HepG2 (cell line): ENCODE data around the gene CACNA1D. TPM values are rescaled to one million over a fixed set of nuclear protein-coding genes. Genes with fewer than 3 reads are reported as not detected.

ENCODE experiments used
- BCL3 ChIP-seq: sonication (generic); formaldehyde crosslinking; IDR thresholded peaks from 2 replicates; pipeline ENCODE4 v1.5.1; 2020; ENCODE audit warnings: mild to moderate bottlenecking, missing genetic modification reagents, moderate library complexity
- BCL6 ChIP-seq: IDR thresholded peaks from 2 replicates; pipeline ENCODE4 v1.6.1; 2016; ENCODE audit warnings: missing genetic modification reagents, missing compliant biosample characterization
- BHLHE40 ChIP-seq: IDR thresholded peaks from 2 replicates; pipeline ENCODE4 v1.6.1; 2011; ENCODE audit warnings: low read length, improper control_type of control experiment
- ESRRA ChIP-seq: sonication (generic); formaldehyde crosslinking; IDR thresholded peaks from 2 replicates; pipeline ENCODE4 v1.5.1; 2020; ENCODE audit warnings: mild to moderate bottlenecking, low read depth, missing genetic modification reagents
- FOXK2 ChIP-seq: fragments of 450-650 bp; IDR thresholded peaks from 2 replicates; pipeline ENCODE4 v1.6.1; 2016
- GFI1 ChIP-seq: sonication (generic); formaldehyde crosslinking; IDR thresholded peaks from 2 replicates; pipeline ENCODE4 v1.5.0; 2020; ENCODE audit warnings: missing genetic modification reagents, mild to moderate bottlenecking, borderline replicate concordance
- HOXA3 ChIP-seq: sonication (generic); formaldehyde crosslinking; IDR thresholded peaks from 2 replicates; pipeline ENCODE4 v1.5.0; 2020; ENCODE audit warnings: missing genetic modification reagents
- MED1 ChIP-seq: sonication (generic); formaldehyde crosslinking; IDR thresholded peaks from 2 replicates; pipeline ENCODE4 v1.4.0; 2020; ENCODE audit warnings: missing genetic modification reagents
- SKI ChIP-seq: fragments of 450-650 bp; IDR thresholded peaks from one replicate; pipeline ENCODE4 v1.6.1; 2018; ENCODE audit warnings: mild to moderate bottlenecking; ENCODE audit not compliant: partially characterized antibody
- SPEN ChIP-seq: sonication (generic); formaldehyde crosslinking; IDR thresholded peaks from 2 replicates; pipeline ENCODE4 v1.5.1; 2020; ENCODE audit warnings: low read depth, mild to moderate bottlenecking, missing genetic modification reagents
- ZBTB20 ChIP-seq: sonication (generic); formaldehyde crosslinking; IDR thresholded peaks from 2 replicates; pipeline ENCODE4 v1.8.1; 2023; ENCODE audit warnings: missing genetic modification reagents, low read depth, mild to moderate bottlenecking, borderline replicate concordance
- ZC3H4 ChIP-seq: sonication (generic); formaldehyde crosslinking; IDR thresholded peaks from 2 replicates; pipeline ENCODE4 v1.4.0; 2020; ENCODE audit warnings: missing genetic modification reagents, borderline replicate concordance
- ZNF761 ChIP-seq: sonication (generic); formaldehyde crosslinking; conservative IDR thresholded peaks from 2 replicates; pipeline ENCODE4 v1.4.0; 2020; ENCODE audit warnings: mild to moderate bottlenecking, missing genetic modification reagents
- ZUFSP ChIP-seq: sonication (generic); formaldehyde crosslinking; IDR thresholded peaks from 2 replicates; pipeline ENCODE4 v1.9.0; 2021; ENCODE audit warnings: missing genetic modification reagents, mild to moderate bottlenecking, borderline replicate concordance
- polyA plus RNA-seq, 8 experiments: library from polyadenylated mRNA; depleted of rRNA in 3 of 8; stranded (reverse) in 7 of 8; unstranded in 1 of 8; fragments of >200 nt; fragmentation: Illumina TruSeq in 4 of 8; extraction: Trizol in 4 of 8; gene quantifications; 2 replicates each; pipeline versions ENCODE4 v1.2.1 to v1.2.3, GENCODE V29; 2011 to 2016; ENCODE audit warnings: low read depth in 4 of 8, missing spikeins in 1 of 8, mixed read lengths in 1 of 8; ENCODE audit not compliant: insufficient read depth in 1 of 8
- total RNA-seq, 5 experiments: library from RNA; depleted of rRNA; stranded (reverse); fragments of >200 nt; fragmentation: Illumina TruSeq; extraction: Trizol; gene quantifications; 2 replicates each; pipeline ENCODE4 v1.2.3, GENCODE V29; 2016; ENCODE audit warnings: low read depth in 1 of 5
- TF ChIP-seq, protein P1 (sequence below): IDR thresholded peaks from 2 replicates; pipeline ENCODE4 v1.6.1; 2012; ENCODE audit warnings: low read depth, low read length, improper control_type of control experiment
- TF ChIP-seq, protein P2 (sequence below): sonication (generic); formaldehyde crosslinking; IDR thresholded peaks from 2 replicates; pipeline ENCODE4 v1.4.0; 2020; ENCODE audit warnings: missing genetic modification reagents

The CACNA1D gene
- total and polyA plus RNA-seq, 2 of the 13 experiments (the other 11 are each of a cell fraction or from before 2014, with no cell fraction given), result 0.26 to 0.38 TPM

- TF ChIP-seq, protein P1, sequence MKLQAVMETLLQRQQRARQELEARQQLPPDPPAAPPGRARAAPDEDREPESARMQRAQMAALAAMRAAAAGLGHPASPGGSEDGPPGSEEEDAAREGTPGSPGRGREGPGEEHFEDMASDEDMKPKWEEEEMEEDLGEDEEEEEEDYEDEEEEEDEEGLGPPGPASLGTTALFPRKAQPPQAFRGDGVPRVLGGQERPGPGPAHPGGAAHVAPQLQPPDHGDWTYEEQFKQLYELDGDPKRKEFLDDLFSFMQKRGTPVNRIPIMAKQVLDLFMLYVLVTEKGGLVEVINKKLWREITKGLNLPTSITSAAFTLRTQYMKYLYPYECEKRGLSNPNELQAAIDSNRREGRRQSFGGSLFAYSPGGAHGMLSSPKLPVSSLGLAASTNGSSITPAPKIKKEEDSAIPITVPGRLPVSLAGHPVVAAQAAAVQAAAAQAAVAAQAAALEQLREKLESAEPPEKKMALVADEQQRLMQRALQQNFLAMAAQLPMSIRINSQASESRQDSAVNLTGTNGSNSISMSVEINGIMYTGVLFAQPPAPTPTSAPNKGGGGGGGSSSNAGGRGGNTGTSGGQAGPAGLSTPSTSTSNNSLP, result peak; percentile 89
- TF ChIP-seq ESRRA (CRISPR knock-in tag) (peak; percentile 25; the same call in 1 of the 2 replicates), BCL6 (CRISPR knock-in tag) (peak; percentile 86), ZBTB20 (CRISPR knock-in tag) (peak; percentile 32; the same call in 1 of the 2 replicates), MED1 (CRISPR knock-in tag) (peak; percentile 80), ZNF761 (CRISPR knock-in tag) (0 out of 2 replicates have a peak, but pooled peaks have one; percentile 44), BHLHE40 (0 out of 2 replicates have a peak, but pooled peaks have one; percentile 19), ZC3H4 (no peak), ZUFSP (CRISPR knock-in tag) (no peak), BCL3 (0 out of 2 replicates have a peak, but pooled peaks have one; percentile 24), SKI (peak; percentile 66), HOXA3 (CRISPR knock-in tag) (peak; percentile 9; the same call in 1 of the 2 replicates), GFI1 (CRISPR knock-in tag) (peak; percentile 88), SPEN (CRISPR knock-in tag) (peak; percentile 57; the same call in 1 of the 2 replicates), FOXK2 (peak; percentile 62)
- TF ChIP-seq, protein P2, sequence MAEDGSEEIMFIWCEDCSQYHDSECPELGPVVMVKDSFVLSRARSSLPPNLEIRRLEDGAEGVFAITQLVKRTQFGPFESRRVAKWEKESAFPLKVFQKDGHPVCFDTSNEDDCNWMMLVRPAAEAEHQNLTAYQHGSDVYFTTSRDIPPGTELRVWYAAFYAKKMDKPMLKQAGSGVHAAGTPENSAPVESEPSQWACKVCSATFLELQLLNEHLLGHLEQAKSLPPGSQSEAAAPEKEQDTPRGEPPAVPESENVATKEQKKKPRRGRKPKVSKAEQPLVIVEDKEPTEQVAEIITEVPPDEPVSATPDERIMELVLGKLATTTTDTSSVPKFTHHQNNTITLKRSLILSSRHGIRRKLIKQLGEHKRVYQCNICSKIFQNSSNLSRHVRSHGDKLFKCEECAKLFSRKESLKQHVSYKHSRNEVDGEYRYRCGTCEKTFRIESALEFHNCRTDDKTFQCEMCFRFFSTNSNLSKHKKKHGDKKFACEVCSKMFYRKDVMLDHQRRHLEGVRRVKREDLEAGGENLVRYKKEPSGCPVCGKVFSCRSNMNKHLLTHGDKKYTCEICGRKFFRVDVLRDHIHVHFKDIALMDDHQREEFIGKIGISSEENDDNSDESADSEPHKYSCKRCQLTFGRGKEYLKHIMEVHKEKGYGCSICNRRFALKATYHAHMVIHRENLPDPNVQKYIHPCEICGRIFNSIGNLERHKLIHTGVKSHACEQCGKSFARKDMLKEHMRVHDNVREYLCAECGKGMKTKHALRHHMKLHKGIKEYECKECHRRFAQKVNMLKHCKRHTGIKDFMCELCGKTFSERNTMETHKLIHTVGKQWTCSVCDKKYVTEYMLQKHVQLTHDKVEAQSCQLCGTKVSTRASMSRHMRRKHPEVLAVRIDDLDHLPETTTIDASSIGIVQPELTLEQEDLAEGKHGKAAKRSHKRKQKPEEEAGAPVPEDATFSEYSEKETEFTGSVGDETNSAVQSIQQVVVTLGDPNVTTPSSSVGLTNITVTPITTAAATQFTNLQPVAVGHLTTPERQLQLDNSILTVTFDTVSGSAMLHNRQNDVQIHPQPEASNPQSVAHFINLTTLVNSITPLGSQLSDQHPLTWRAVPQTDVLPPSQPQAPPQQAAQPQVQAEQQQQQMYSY (CRISPR knock-in tag), result no peak
These were observed 16.1 kb upstream of the CACNA1D start (continued) for GRCh38 chr3:53478166-53478830.
